DMS153 treated with DMSO at 0.1 percent for 48 hours (cell line): ENCODE data around the gene PI4KB.
"Not testable (repeated sequence)": the region's sequence is repeated elsewhere in the genome, so short reads cannot be mapped to it uniquely, and the experiment has no call there.

Source experiments
- DNase-seq: peaks from one replicate; lab custom pipeline; 2025; ENCODE audit not compliant: unreplicated experiment; lab: John Stamatoyannopoulos, UW

Gene PI4KB

DNA sequence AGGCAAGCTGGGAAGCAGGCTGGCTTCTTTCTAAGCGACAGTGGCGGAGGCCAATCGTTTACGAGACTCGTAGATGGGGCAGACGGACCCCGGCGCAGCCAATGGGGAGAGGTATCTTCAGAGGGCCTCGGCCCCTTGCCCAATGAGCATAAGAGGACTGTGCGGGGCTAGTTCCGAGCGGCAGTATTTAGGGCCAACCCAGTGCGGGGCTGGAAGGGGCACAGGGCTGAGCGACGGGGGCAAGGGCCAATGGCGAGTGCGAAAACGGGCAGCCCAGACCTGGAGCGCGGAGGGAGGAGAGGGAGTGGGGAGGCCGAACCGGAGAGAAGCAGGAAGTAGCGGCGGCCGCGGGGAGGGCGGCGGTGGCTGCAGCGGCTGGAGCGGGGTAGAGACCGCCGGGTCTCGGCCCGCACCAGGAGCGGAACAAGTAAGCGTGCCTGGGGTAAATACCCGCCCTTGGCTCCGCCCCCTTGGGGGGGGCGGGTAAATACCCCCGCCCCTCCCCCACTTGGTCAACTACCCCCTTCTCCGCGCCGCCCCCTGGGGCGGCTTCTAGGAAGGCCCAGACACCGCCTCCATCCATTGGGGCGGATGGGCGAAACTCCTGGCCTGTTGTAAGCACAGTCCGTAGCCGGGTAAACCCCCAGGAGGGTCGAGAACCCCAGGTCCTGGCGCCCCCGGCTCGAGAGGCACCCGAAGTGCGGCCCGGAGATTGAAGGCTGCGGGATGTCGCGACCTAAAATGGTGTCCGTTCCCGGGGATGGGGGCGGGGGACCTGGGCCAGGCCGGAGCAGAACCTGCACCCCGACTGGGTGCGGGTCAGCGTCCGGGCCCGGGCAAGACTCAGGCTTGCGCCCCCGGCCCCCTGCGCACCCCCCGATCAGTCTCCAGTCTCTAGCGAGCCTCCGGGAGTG is 45.0 kb downstream of the PI4KB start, which contains the start of gene ZNF687:
Gene ZNF687, plus strand, starts transcription at position 331 of the 914 bp plus-strand sequence. CDS start 3,993 bp downstream, outside the sequence.
- DNase-seq = peak; percentile 100

DNA sequence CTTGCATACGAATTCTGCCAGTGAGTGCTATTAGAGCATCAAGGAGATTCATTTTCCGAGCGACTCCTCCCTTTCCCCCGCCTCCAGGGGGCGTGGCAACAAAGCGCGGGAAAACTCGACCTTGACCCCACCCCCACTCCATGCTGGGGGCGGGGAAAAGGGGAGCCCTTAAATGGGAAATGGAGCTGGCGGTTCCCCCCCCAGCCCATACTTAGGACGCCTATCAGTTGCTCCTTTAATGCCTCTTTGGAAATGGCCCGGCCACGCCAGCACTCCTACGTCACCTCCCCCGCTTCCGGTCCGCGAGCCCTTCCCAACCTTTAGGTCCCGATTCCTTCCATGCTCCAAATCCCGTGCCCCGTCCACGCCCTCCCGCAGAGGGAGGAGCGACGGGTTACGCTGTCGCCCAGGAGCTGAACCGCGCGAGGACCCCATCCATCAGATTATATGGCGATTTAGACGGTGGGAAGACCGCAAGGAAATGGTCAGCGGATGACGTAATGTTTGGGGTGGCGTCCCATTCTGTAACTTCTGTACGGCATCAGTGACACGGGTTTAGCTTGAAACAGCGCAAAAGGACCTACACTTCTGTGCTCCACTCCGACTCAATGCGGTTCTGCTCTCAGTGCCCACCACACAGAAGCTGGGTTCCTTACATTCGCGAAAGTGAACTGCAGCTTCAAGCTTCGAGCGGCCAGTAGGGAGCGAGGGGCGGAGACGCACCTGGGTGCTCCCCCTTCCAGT is 45.8 kb downstream of the PI4KB start:
- peak; percentile 99 for DNase-seq

DNA sequence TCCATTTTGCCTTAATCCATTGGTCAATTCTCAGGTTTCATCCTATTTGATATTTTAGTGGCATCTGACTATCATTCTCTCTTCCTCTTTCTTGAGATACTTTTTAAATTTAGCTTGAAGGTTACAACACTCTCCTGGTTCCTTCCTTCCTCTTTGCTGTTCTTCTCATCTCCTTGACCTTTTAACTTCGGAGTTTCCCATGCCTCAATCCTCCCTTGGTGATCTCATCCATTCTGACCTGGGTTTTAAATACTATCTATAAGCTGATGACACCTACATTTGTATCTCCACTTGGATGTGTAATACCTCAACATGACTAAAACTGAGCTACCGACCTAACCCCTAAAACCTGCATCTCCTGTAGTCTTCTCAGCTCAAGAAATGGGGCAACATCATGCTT is 50.0 kb downstream of the PI4KB start:
- DNase-seq = no peak

- not testable (repeated sequence) for DNase-seq
Observed at GRCh38 chr1:151275341-151275740, 51.9 kb downstream of the PI4KB start.

GRCh38 chr1:151273924-151274466 is 53.2 kb downstream of the PI4KB start:
- DNase-seq = no peak

GRCh38 chr1:151267760-151268159 is 59.5 kb downstream of the PI4KB start:
- no peak for DNase-seq

GRCh38 chr1:151266821-151267220 is 60.4 kb downstream of the PI4KB start:
- DNase-seq = no peak

GRCh38 chr1:151266315-151266714 is 60.9 kb downstream of the PI4KB start:
- DNase-seq = no peak

GRCh38 chr1:151265446-151266236 is 61.6 kb downstream of the PI4KB start:
- no peak for DNase-seq

GRCh38 chr1:151259351-151259750 is 67.9 kb downstream of the PI4KB start:
- DNase-seq = no peak

DNA sequence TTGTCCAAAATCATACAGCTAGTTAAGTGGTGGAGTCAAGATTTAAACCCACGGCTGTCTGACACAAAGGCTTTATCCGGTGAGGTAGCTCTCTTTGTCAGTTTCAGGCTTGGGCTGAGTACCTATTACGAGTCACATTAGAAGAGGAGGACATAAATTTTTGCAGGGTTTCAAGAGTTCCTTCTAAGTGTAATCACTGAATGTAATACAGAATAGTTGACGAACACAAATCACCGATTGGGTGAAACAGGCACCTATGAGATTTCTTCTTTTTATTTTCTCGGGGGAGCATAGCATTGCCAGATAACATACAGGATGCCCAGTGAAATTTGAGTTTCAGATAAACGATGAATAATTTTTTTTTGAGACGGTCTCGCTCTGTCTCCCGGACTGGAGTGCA is 71.8 kb downstream of the PI4KB start:
- DNase-seq = no peak

GRCh38 chr1:151254217-151255213 is 72.7 kb downstream of the PI4KB start, which contains the start of gene PSMD4:
Gene PSMD4, plus strand, starts transcription at chr1:151254734. Its CDS starts 49 bp downstream, at chr1:151254783.
- peak; percentile 98 for DNase-seq

GRCh38 chr1:151251656-151252470 is 75.4 kb downstream of the PI4KB start:
- DNase-seq = peak; percentile 83

DNA sequence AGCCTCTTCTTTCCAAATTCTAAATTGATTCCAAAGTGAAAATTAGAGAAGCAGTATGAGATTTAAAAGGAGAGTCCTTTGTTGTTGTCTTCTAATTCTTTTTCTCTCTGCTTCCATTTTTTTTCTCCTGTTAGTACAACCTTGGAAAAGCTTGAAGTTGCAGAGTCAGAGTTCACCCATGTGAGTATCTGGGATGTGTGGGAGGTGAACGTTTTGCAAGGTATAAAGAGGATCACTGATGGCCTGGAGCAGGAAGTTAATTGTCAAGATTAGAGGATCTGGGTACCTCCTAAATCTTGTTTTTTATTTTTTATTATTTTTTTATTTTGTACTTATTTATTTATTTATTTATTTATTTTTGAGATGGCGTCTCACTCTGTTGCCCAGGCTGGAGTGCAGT is 80.4 kb downstream of the PI4KB start:
- no peak for DNase-seq

DNA sequence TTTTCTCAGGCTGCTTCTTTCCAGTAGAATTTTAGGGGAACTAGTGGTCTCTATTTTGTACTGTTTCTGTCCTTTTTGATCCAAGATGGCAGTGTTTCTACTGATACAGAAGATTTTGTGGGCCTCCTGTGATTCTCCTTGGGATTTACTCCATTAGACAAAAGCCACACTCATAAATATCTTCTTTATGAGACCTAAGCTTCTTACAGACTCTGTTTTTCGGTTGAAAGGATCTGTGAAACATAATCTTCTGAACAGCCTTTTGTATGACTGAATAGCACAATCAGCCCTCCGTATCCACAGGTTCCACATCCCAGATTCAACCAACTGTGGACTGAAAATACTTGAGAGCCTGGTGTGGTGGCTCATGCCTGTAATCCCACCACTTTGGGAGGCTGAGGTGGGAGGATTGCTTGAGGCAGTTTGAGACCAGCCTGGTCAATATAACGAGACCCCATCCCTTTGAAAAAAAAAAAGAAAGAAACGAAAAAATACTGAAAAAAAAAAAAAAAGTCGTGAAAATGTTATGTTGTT is 83.5 kb downstream of the PI4KB start:
- DNase-seq = no peak

DNA sequence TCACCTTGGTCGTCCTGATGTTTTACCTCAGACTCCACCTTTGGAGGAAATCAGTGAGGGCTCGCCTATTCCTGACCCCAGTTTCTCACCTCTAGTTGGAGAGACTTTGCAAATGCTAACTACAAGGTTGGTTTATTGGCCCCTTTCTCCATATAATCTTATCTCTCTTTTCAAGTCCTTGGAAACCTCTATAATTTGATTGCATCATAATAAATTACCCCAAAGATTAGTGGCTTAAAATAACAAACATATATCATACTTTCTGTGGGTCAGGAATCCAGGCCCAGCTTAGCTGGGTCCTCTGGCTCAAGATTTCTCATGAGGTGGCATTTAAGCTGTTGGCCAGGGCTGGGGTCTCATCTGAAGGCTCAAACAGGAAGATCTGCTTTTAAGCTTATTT is 84.8 kb downstream of the PI4KB start:
- DNase-seq = no peak
